ENCODE measurements around the gene SMIM5.

DNA sequence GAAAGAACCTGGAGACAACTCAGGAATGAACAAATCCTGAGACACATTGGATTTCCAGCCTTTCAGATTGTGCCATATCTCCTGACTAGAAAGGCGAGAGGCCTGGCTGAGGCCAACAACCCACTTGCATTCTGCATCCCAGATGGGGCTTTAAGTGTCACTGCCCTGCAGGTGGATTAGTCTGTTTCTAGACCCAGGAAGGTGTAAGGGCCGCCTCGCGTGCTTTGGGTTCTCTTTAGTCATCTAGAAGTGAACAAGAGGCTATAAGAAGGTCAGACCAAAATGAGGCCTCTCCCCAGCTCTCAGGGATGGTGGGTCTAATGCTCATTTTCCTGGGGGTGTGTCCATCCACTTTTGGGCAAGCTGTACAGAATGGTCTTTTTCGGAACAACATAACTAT is 38.8 kb downstream of the SMIM5 start:
- TF ChIP-seq POLR2AphosphoS5 (IDR thresholded peaks at IDR 0.05; ENCODE audit: borderline replicate concordance, low read depth, low read length) = no peak
- TF ChIP-seq EZH2 (IDR thresholded peaks at IDR 0.05) = no peak
